NCI-H2107 treated with DMSO at 0.1 percent for 48 hours (cell line): ENCODE results near the gene DNAJB2.
"Not testable (repeated sequence)": the region's sequence is repeated elsewhere in the genome, so short reads cannot be mapped to it uniquely, and the experiment has no call there.

Experiments used
- DNase-seq: peaks from one replicate; lab custom pipeline; 2025; ENCODE audit not compliant: unreplicated experiment; lab: John Stamatoyannopoulos, UW

Gene DNAJB2

DNA sequence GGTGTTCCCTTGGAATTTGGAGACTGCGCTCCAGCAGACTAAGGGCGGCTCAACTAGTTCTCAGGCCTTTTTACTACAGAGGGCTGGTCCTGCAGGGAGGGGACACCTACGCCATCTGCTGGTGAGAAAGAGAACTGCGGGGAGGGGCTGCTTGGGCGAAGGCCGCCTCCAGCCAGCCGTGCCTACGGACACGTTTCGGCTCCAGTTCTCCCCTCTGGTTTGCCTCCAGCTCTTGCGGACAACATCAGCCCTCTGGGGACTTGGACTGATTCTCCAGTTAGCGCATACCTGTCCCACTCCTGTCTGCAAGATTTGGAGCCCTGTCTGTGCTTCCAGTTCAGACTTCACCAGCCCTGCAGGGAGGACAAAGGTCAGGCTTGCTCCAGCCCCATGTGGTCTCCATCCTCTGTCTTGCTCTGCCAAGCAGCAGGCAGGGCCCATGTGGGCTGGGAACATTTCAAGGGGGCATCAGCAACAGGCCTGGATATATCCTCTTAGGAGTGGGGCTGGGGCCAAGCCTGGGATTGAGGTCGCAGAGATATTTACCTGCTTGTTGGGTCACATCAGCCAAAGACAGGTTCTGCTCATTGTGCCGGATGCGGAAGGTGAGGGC lies 19.7 kb downstream of the DNAJB2 start:
- DNase-seq = peak; percentile 62

GRCh38 chr2:219299372-219299760 lies 20.2 kb downstream of the DNAJB2 start:
- no peak for DNase-seq

GRCh38 chr2:219300022-219300421 lies 20.9 kb downstream of the DNAJB2 start:
- no peak for DNase-seq

DNA sequence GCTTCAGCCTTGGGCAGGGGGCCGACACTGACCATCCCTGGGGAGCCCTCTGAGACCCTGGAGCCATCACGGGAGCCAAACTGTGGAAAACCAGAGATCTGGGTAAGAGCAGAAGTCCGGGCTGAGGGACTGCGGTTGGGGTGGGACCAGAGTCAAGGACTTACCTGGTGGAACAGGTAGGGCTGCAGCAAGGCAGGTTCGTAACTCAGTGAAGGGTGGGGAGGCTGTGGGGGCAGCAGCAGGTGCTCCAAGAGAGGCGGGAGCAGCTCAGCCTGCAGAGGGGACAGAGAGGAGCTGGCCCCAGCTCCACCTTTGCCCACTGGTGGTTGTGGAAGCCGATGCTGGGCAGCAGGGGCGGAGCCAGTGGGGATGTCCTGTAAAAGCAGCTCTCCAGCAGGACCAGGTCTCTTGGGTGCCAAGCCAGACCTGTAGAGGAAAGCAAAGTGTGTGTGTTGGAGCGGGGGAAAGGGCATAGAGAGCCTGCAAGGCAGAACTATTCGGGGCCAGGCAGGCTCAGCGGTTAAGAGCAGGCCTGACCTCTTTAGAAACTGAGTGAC lies 23.3 kb downstream of the DNAJB2 start:
- no peak for DNase-seq

DNA sequence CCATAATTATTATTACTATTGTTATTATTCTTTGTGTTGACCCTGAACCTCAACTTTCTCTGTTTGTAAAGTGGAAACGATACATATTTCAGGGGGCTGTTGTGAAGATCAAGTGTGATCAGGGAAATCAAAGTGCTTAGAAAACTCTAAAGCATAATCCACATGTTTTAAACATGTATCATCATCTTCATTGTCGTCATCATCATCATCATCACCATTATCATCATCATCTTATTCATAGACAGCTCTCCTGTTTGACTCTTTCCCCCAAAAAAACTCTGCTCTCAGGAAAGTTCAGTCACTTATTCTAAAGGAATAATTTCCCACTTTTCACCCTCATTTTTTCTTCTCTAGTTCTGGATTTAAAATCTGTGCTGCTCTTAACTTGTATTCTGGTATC lies 25.1 kb downstream of the DNAJB2 start:
- DNase-seq = no peak

DNA sequence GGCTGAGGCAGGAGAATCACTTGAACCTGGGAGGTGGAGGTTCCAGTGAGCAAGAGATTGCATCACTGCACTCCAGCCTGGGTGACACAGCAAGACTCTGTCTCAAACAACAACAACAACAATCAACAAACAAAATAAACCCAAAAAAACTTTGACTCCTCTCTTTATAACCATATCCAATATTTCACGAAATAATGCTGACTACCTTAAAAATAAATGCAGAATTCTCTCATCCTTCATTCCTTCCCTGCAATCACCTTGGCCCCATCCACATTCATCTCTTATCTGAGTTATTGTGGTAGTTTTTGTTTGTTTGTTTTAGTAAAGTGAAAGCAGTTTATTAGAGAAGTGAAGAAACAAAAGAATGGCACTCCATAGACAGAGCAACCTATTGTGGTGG lies 26.9 kb downstream of the DNAJB2 start:
- no peak for DNase-seq

GRCh38 chr2:219308142-219309101 lies 29.3 kb downstream of the DNAJB2 start:
- no peak for DNase-seq

DNA sequence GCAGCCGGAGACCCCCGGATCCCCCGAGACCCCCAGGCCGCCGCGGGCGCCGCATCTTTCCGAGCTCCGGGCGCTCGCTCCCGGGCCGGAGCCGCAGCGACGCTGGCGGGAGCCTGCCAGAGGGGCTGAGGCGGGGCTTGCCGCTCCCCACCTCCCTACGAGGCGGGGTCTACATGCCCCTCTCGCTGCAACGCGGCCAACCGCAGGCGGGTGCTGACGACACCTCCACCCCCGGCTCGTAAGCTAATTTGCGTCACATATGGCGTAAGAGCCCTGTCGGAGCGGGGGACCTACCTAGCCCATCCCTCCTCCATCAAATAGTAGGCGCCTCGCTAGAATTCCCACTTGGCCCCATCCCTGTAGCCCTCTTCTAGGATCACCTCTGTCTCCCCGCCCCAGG lies 30.1 kb downstream of the DNAJB2 start, which contains the start of gene PTPRN:
Gene PTPRN (minus strand): TSS at position 124 of the 400 bp plus-strand sequence. CDS start 69 bp downstream, at position 55.
- DNase-seq = no peak

- DNase-seq = not testable (repeated sequence)
Measured at GRCh38 chr2:219312683-219313263, 33.6 kb downstream of the DNAJB2 start.

DNA sequence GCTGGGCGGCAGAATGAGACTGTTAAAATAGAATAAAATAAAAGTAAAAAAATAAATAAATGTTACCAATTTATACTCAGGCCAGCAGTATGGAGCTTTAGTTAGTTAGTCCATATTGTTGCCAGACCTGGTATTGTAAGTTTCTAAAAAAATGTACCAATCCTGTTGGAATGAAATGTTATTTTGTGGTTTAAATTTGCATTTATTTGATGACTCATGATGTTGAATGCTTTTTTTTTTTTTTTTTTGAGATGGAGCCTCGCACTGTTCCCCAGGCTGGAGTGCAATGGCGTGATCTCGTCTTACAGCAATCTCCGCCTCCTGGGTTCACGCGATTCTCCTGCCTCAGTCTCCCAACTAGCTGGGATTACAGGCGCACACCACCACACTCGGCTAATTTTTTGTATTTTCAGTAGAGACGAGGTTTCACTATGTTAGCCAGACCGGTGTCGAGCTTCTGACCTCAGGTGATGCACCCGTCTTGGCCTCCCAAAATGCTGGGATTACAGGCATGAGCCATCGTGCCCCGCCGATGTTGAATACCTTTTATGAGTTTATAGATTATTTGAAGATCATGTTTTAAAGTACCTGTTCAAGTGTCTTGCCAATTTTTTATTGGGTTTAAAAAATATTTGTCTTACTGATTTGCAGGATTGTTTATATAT lies 35.8 kb downstream of the DNAJB2 start:
- DNase-seq = no peak

DNA sequence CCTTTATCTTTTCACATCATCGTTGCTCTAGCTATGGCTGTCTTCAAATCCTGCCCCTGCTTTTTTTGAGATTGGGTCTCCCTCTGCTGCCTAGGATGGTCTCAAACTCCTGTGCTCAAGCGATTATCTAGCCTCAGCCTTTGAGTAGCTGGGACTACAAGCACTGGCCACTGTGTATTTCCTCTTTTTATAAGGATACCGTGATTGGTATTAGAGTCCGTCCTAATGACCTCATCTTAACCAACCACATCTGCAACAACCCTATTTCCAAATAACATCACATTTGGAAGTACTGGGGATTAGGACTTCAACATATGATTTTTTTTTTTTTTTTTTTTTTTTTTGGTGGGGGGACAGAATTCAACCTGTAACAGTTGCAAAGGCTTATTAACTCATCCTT lies 44.3 kb downstream of the DNAJB2 start:
- DNase-seq = no peak

- DNase-seq = no peak
Measured at GRCh38 chr2:219325136-219325535, 46.0 kb downstream of the DNAJB2 start.

GRCh38 chr2:219325657-219326315 lies 46.6 kb downstream of the DNAJB2 start:
- no peak for DNase-seq

- no peak for DNase-seq
Measured at GRCh38 chr2:219327719-219328118, 48.6 kb downstream of the DNAJB2 start.

DNA sequence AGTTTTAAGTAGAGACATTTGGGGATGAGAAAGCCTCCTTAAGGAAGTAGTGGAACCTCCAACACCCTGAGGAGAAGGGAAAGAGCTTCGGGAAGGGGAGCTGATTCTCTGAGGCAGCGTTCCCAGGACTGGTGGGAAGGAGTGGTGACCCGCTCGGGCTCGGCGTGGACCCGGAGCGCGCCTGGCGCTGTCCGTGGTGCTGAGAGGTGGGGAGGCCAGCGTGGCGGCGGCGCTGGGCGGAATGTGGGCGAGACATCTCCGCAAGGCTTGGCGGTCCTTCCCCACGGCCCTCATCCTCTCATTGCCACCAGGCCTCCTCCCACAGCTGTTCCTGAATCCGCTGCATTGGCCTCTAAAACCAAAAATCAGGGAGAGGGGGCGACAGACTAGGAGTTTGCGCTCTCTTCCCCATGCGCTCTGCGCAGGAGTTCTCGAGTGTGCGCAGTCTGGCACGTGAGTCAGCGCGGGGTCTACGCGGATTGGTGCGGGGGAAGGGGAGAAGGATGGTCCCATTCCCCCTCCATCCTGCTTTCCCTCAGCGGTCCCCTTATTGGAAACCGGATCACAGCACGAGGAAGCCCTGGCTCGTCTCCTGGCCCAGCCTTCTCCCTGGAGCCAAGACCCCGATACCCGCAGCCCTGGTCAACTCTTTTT lies 52.5 kb downstream of the DNAJB2 start:
- DNase-seq = no peak

DNA sequence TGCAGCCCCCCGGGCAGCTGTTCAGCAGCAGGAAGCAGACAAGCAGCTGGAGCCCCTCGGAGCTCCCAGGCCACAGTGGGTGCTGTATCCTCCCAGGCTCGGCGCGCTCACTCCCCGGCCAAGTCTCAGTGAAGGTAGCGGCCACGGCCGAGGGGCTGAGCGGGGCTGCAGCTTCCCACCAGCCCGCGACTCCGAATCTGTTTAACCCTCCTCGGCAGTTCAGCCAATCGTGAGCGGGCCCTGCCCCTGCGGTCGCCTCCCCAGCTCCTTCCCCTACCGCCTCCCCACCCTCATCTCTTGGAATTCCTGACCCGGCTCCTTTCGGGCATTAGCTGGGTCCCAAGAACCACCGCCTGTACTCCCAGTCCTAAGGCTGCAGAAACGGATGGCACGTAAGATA lies 53.4 kb downstream of the DNAJB2 start, which contains the start of gene RESP18:
Gene RESP18 (minus strand): TSS at position 203 of the 400 bp plus-strand sequence.
- no peak for DNase-seq

- DNase-seq = no peak
Measured at GRCh38 chr2:219334076-219334475, 54.9 kb downstream of the DNAJB2 start.

GRCh38 chr2:219335373-219335786 lies 56.2 kb downstream of the DNAJB2 start:
- DNase-seq = no peak
